ENCODE data around the gene INSR. TPM values are rescaled to one million over a fixed set of nuclear protein-coding genes. Genes with fewer than 3 reads are reported as not detected.

INSR gene
- total and polyA plus RNA-seq, 2 experiments from 2014 or later: 19.2 to 52.1 TPM

DNA sequence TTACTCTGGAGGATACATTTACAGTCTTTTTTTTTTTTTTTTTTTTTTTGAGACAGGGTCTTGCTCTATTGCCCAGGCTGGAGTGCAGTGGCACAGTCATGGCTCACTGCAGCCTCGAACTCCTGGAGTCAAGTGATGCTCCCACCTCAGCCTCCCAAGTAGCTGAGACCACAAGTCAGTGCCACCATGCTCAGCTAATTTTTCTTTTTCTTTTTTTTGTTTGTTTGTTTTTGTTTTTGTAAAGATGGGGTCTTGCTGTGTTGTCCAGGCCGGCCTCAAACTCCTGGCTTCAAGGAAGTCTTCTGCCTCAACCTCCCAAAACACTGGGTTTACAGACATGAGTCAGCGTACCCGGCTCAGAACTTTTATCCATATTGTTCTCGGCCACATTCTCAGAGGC lies 64.5 kb downstream of the INSR start:
- Mint-ChIP-seq H3K4me3 (no peak overlapping the region), H3K36me3 (ENCODE audit: low read depth) (no peaks in the 10 kb centered on the region), H3K27me3 (ENCODE audit: insufficient read depth, low read depth, poor library complexity) (no peaks in the 10 kb centered on the region), H3K4me1 (peaks cover 7% of the 10 kb centered on the region), H3K27ac (no peak overlapping the region), H3K9me3 (no peaks in the 10 kb centered on the region)
- Histone ChIP-seq H3F3A (replicated peaks; ENCODE audit: low read depth) (no peaks in the 10 kb centered on the region), H4K20me1 (replicated peaks; ENCODE audit: insufficient read depth) (peaks cover 4% of the 10 kb centered on the region), H2AFZ (no peak overlapping the region), H3K4me3 (no peak overlapping the region), H3K4me1 (ENCODE audit: insufficient read depth) (peaks cover 3% of the 10 kb centered on the region; the same call in 1 of the 2 replicates), H3K27ac (ENCODE audit: low read depth) (no peak overlapping the region), H3K36me3 (ENCODE audit: insufficient read depth) (no peaks in the 10 kb centered on the region), H3K9me2 (ENCODE audit: insufficient read depth) (0 out of 2 replicates have a peak, but pooled peaks cover 4% of the 10 kb centered on the region), H3K4me2 (no peak overlapping the region), H3K27me3 (ENCODE audit: insufficient read depth) (no peaks in the 10 kb centered on the region), H3K79me2 (replicated peaks; ENCODE audit: insufficient read depth) (peaks cover 10% of the 10 kb centered on the region; the same call in 1 of the 2 replicates)
- ATAC-seq: no peak
- no peak for DNase-seq (ENCODE audit: low spot score)
- TF ChIP-seq CREB1 (CRISPR knock-in tag; IDR thresholded peaks at IDR 0.05; ENCODE audit: low read depth) (no peak), NANOG (IDR thresholded peaks at IDR 0.05; ENCODE audit: borderline replicate concordance) (no peak), ZNF114 (CRISPR knock-in tag; IDR thresholded peaks at IDR 0.05) (no peak), EZH2 (IDR thresholded peaks at IDR 0.05; ENCODE audit: low read depth, unreplicated experiment) (no peak), STAT1 (IDR thresholded peaks at IDR 0.05; ENCODE audit: unreplicated experiment) (no peak), EZH2phosphoT487 (IDR thresholded peaks at IDR 0.05; ENCODE audit: unreplicated experiment) (no peak), ZNF462 (CRISPR knock-in tag; IDR thresholded peaks at IDR 0.05) (no peak), JUNB (IDR thresholded peaks at IDR 0.05; ENCODE audit: unreplicated experiment) (no peak), ZNF331 (CRISPR knock-in tag; IDR thresholded peaks at IDR 0.05; ENCODE audit: low read depth) (no peak), POLR2AphosphoS5 (IDR thresholded peaks at IDR 0.05; ENCODE audit: low read depth) (no peak)
- TF ChIP-seq, protein P1, sequence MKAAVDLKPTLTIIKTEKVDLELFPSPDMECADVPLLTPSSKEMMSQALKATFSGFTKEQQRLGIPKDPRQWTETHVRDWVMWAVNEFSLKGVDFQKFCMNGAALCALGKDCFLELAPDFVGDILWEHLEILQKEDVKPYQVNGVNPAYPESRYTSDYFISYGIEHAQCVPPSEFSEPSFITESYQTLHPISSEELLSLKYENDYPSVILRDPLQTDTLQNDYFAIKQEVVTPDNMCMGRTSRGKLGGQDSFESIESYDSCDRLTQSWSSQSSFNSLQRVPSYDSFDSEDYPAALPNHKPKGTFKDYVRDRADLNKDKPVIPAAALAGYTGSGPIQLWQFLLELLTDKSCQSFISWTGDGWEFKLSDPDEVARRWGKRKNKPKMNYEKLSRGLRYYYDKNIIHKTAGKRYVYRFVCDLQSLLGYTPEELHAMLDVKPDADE (IDR thresholded peaks at IDR 0.05): no peak
- TF ChIP-seq, protein P2, sequence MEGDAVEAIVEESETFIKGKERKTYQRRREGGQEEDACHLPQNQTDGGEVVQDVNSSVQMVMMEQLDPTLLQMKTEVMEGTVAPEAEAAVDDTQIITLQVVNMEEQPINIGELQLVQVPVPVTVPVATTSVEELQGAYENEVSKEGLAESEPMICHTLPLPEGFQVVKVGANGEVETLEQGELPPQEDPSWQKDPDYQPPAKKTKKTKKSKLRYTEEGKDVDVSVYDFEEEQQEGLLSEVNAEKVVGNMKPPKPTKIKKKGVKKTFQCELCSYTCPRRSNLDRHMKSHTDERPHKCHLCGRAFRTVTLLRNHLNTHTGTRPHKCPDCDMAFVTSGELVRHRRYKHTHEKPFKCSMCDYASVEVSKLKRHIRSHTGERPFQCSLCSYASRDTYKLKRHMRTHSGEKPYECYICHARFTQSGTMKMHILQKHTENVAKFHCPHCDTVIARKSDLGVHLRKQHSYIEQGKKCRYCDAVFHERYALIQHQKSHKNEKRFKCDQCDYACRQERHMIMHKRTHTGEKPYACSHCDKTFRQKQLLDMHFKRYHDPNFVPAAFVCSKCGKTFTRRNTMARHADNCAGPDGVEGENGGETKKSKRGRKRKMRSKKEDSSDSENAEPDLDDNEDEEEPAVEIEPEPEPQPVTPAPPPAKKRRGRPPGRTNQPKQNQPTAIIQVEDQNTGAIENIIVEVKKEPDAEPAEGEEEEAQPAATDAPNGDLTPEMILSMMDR (conservative IDR thresholded peaks at IDR 0.05; ENCODE audit: low read depth in 2 of 2): no peak
- TF ChIP-seq, protein P3, sequence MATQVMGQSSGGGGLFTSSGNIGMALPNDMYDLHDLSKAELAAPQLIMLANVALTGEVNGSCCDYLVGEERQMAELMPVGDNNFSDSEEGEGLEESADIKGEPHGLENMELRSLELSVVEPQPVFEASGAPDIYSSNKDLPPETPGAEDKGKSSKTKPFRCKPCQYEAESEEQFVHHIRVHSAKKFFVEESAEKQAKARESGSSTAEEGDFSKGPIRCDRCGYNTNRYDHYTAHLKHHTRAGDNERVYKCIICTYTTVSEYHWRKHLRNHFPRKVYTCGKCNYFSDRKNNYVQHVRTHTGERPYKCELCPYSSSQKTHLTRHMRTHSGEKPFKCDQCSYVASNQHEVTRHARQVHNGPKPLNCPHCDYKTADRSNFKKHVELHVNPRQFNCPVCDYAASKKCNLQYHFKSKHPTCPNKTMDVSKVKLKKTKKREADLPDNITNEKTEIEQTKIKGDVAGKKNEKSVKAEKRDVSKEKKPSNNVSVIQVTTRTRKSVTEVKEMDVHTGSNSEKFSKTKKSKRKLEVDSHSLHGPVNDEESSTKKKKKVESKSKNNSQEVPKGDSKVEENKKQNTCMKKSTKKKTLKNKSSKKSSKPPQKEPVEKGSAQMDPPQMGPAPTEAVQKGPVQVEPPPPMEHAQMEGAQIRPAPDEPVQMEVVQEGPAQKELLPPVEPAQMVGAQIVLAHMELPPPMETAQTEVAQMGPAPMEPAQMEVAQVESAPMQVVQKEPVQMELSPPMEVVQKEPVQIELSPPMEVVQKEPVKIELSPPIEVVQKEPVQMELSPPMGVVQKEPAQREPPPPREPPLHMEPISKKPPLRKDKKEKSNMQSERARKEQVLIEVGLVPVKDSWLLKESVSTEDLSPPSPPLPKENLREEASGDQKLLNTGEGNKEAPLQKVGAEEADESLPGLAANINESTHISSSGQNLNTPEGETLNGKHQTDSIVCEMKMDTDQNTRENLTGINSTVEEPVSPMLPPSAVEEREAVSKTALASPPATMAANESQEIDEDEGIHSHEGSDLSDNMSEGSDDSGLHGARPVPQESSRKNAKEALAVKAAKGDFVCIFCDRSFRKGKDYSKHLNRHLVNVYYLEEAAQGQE (IDR thresholded peaks at IDR 0.05; ENCODE audit: unreplicated experiment): no peak
